KMS-11 (cell line): ENCODE data around the gene LRP6.

Source experiments
- H2AFZ ChIP-seq: fragments of 200-600 bp; sonication (generic); 2 replicates; pipeline ENCODE4 v1.6.1; 2016; ENCODE audit warnings: antibody characterized with exemption, mixed run types, low read depth
- H3K27ac ChIP-seq: fragments of 200-600 bp; sonication (generic); 2 replicates; pipeline ENCODE4 v1.6.1; 2016; ENCODE audit warnings: mild to moderate bottlenecking, mixed run types
- H3K27me3 ChIP-seq: fragments of 200-600 bp; sonication (generic); 2 replicates; pipeline ENCODE4 v1.6.1; 2017; ENCODE audit warnings: mild to moderate bottlenecking, low read depth, mixed run types, moderate library complexity; ENCODE audit not compliant: insufficient read depth
- H3K36me3 ChIP-seq: fragments of 200-600 bp; sonication (generic); 2 replicates; pipeline ENCODE4 v1.6.1; 2017; ENCODE audit warnings: mild to moderate bottlenecking, mixed run types; ENCODE audit not compliant: insufficient read depth
- H3K4me1 ChIP-seq: fragments of 200-600 bp; sonication (generic); 2 replicates; pipeline ENCODE4 v1.6.1; 2016; ENCODE audit warnings: mild to moderate bottlenecking, low read depth, mixed run types; ENCODE audit not compliant: poor library complexity, severe bottlenecking
- H3K4me2 ChIP-seq: fragments of 200-600 bp; sonication (generic); 2 replicates; pipeline ENCODE4 v1.7.0; 2016; ENCODE audit warnings: mild to moderate bottlenecking, mixed run types
- H3K4me3 ChIP-seq: fragments of 200-600 bp; sonication (generic); IDR thresholded peaks from 2 replicates; pipeline ENCODE4 v1.6.1; 2017; ENCODE audit warnings: low read depth, low read length, mixed read lengths; ENCODE audit not compliant: insufficient read depth
- H3K79me2 ChIP-seq: fragments of 200-600 bp; sonication (generic); 2 replicates; pipeline ENCODE4 v1.6.1; 2016; ENCODE audit warnings: low read depth, mixed run types; ENCODE audit not compliant: insufficient read depth
- H3K9ac ChIP-seq: fragments of 200-600 bp; sonication (generic); 2 replicates; pipeline ENCODE4 v1.6.1; 2016; ENCODE audit warnings: mild to moderate bottlenecking, mixed run types
- H4K20me1 ChIP-seq: fragments of 200-600 bp; sonication (generic); 2 replicates; pipeline ENCODE4 v1.6.1; 2016; ENCODE audit warnings: mild to moderate bottlenecking, mixed run types; ENCODE audit not compliant: insufficient read depth
- TF ChIP-seq, protein P1 (sequence below): fragments of 200-600 bp; sonication (generic); conservative IDR thresholded peaks from 2 replicates; pipeline ENCODE4 v1.6.1; 2017; ENCODE audit warnings: low read depth, mild to moderate bottlenecking, antibody characterized with exemption, low read length, moderate library complexity, mixed read lengths

Gene LRP6

DNA sequence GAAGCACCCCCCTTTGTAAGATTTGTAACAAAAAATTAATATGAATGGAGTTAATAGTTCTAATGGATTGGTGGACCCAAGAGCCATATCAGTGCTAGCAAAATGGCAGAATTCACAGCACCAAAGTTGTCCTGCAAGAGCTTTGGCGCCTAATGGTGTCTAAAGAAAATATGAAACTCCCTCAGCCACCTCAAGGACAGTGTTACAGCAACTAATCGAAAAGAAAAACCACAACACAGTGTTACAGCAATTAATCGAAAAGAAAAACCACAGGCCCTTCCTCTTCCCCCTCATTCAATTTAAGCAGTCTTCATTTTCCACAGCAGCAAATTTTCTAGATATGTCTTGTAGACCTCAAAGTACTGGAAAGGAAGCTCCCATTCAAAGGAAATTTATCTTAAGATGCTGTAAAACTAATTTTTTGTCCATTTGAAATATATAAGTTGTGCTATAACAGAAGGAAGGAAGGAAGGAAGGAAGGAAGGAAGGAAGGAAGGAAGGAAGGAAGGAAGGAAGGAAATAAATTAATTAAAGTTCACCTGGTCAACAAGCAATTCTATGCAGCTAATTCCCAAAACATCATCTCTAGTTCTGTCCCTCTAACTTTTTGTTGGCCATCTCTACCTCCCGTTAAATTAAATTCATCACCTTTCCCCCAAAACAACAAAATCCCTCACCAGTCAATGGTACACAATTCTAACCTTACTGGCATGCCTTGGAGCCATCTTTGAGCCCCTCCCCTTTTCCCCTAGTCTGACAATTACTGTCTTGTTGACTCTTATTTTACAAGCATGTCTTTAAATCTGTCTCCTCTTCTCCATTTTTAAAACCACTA is 17.4 kb downstream of the LRP6 start:
- Histone ChIP-seq H2AFZ (no peak overlapping the region), H3K27ac (no peak overlapping the region), H3K9ac (no peak overlapping the region), H3K27me3 (no peaks in the 10 kb centered on the region), H3K79me2 (peaks cover 6% of the 10 kb centered on the region; the same call in 1 of the 2 replicates), H3K4me1 (peaks cover 23% of the 10 kb centered on the region), H4K20me1 (no peaks in the 10 kb centered on the region), H3K36me3 (no peaks in the 10 kb centered on the region), H3K4me2 (peak overlapping the region; percentile 64), H3K4me3 (no peak overlapping the region)
- TF ChIP-seq, protein P1, sequence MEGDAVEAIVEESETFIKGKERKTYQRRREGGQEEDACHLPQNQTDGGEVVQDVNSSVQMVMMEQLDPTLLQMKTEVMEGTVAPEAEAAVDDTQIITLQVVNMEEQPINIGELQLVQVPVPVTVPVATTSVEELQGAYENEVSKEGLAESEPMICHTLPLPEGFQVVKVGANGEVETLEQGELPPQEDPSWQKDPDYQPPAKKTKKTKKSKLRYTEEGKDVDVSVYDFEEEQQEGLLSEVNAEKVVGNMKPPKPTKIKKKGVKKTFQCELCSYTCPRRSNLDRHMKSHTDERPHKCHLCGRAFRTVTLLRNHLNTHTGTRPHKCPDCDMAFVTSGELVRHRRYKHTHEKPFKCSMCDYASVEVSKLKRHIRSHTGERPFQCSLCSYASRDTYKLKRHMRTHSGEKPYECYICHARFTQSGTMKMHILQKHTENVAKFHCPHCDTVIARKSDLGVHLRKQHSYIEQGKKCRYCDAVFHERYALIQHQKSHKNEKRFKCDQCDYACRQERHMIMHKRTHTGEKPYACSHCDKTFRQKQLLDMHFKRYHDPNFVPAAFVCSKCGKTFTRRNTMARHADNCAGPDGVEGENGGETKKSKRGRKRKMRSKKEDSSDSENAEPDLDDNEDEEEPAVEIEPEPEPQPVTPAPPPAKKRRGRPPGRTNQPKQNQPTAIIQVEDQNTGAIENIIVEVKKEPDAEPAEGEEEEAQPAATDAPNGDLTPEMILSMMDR, result no peak

DNA sequence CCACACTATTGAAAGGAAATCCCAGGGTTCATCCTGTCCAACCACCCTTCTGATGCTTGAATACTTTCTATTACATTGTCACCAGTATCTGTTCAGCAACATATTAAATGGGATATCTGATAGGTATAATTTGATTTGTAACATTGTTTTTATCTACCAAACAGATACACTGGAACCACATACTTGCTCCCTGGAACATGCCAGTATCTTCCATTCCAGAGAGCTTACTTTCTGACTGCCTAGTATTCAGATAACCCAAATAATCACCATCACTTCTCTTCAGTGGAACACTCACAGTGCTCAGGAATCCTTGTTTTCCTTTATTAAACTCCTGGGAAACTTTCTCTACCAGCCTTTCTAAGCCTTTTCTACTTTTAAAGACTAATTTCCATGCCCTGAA is 19.3 kb downstream of the LRP6 start:
- Histone ChIP-seq H3K4me1 (peaks cover 23% of the 10 kb centered on the region), H4K20me1 (no peaks in the 10 kb centered on the region), H3K36me3 (no peaks in the 10 kb centered on the region), H2AFZ (no peak overlapping the region), H3K4me3 (no peak overlapping the region), H3K27me3 (no peaks in the 10 kb centered on the region), H3K4me2 (no peak overlapping the region), H3K27ac (no peak overlapping the region), H3K79me2 (peaks cover 6% of the 10 kb centered on the region; the same call in 1 of the 2 replicates), H3K9ac (no peak overlapping the region)
- TF ChIP-seq, protein P1, result no peak

DNA sequence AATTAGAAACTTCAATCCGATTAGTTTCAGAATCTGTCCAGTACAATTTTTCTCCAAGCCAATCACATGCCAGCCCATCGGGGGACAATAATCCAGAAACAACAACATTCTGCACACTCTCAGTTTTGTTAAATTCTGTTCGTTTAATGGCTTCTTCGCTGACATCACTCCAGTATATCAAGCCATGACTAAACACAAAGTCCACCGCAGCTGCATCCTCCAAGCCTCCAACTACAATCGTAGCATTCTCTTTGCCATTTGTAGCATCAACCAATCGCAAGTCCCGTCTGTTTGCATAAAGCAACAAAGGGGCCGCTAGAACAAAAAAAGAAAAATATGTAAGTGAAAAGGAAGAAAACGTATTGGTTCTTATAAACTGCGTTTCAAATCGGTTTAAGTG is 22.5 kb downstream of the LRP6 start:
- H3K27me3 ChIP-seq, result no peaks in the 10 kb centered on the region
- no peak overlapping the region for H3K4me3 ChIP-seq
- peaks cover 6% of the 10 kb centered on the region; the same call in 1 of the 2 replicates for H3K79me2 ChIP-seq
- peaks cover 11% of the 10 kb centered on the region for H3K4me1 ChIP-seq
- H3K4me2 ChIP-seq, result no peak overlapping the region
- H3K36me3 ChIP-seq, result no peaks in the 10 kb centered on the region
- H4K20me1 ChIP-seq, result no peaks in the 10 kb centered on the region
- H3K27ac ChIP-seq, result no peak overlapping the region
- TF ChIP-seq, protein P1, result no peak
- H2AFZ ChIP-seq, result no peak overlapping the region
- no peak overlapping the region for H3K9ac ChIP-seq

DNA sequence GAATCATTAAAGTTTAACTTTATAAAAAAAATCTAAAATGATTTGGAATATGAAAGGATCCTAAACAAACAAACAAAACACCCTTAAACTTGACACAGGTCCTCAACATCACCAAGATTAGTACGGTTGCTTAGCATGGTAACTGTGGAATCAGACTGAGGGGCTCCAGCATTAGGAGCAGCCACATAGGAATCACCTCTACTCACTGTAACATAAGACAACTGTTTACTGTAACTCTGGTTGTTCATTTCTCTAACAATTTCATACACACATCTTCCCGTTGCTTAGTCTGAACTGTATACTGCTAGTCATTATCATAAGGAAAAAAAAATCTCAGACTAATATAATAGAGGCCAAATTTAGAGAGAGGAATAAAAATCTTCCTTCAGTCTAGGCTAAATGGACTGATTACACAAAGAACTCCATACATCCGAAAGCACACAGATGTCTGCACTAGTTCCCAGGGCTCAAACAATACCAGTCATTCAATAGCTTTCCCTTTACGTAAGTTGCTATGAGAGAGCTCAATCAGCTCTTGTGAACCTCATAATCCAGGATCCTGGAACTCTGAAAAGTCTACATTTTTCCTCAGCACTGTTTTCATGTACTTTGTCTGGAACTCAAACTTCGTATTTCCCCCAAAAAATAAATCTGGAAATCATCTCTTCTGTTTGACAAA is 26.0 kb downstream of the LRP6 start:
- H3K79me2 ChIP-seq, result peaks cover 17% of the 10 kb centered on the region
- no peaks in the 10 kb centered on the region for H3K4me1 ChIP-seq
- H3K9ac ChIP-seq, result no peak overlapping the region
- H3K36me3 ChIP-seq, result no peaks in the 10 kb centered on the region
- H3K4me2 ChIP-seq, result no peak overlapping the region
- H4K20me1 ChIP-seq, result no peaks in the 10 kb centered on the region
- H2AFZ ChIP-seq, result no peak overlapping the region
- no peak overlapping the region for H3K27ac ChIP-seq
- H3K4me3 ChIP-seq, result no peak overlapping the region
- TF ChIP-seq, protein P1, result no peak
- no peaks in the 10 kb centered on the region for H3K27me3 ChIP-seq
